GM19452 (cell line): Measurements from ENCODE around the gene HHATL.
"Not testable (repeated sequence)": the region's sequence is repeated elsewhere in the genome, so short reads cannot be mapped to it uniquely, and the experiment has no call there.

Source experiments
- ATAC-seq: cut with Tn5 transposase; IDR thresholded peaks from one replicate; pipeline ENCODE4 v1.9.1; 2021; ENCODE audit not compliant: unreplicated experiment

The HHATL gene

DNA sequence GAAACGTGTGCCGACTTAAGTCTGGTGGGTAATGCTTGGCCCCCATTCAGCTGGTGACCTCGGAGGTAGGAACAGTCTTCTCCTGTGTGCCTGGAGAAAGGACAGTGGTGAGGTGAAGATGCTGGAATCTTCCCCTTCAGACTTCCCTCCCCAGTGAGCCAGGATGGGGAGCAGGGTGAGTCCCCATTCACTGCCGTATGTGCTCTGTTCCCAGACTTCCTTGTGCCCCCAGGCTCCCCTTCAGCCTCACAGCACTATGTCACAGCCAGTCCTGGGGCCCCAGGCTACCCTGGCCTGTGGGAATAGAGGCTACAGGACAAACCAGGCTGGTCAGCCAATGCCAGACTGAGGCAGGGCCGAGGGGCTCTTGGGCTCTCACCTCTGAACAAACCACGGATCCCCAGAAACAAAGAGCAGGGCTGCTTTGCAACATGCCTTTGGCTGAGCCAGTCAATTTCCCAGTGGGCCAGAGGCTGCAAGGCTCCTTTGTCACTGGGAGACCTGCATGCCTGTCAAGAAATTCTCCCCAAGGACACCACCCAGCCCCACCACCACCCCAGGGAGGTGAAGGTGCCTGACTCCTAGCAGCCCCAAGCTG, 31.8 kb upstream of the HHATL start:
- ATAC-seq, result no peak

DNA sequence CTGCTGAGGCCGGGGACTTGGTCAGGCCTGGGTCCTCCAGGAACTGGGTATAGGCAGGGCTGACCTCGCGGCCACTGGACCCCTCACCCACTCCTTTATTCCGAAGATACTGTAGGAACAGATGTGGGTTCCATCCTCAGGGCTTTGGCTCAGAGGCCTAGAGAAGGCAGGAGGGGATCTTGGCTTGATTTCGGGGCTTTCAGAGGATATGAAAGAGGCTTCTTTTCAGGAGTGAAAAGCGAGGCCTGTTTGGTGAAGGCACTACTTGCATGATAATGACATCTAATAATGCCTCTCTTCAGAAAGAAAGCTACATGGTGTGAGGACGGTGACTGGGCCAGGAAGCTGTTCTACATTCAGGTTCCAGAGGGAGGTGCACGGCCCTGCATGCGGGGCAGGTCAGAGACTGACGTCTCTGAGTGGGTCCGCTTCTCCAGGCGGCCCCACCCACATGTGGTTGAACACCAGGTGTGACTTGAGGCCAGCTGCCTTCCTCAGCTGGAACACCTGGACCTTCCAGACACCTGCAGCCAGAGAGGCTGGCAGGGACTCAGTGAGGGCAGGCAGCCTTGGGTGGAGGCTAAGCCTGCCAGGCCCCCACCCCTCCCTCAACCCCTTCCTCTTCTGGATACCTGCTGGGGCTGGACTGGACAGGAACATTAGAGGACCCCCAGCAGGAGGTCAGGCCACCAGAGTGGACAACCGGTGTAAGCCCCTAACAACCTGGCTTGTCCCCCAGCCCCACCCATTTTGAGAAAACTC, 31.1 kb upstream of the HHATL start:
- ATAC-seq, result no peak

DNA sequence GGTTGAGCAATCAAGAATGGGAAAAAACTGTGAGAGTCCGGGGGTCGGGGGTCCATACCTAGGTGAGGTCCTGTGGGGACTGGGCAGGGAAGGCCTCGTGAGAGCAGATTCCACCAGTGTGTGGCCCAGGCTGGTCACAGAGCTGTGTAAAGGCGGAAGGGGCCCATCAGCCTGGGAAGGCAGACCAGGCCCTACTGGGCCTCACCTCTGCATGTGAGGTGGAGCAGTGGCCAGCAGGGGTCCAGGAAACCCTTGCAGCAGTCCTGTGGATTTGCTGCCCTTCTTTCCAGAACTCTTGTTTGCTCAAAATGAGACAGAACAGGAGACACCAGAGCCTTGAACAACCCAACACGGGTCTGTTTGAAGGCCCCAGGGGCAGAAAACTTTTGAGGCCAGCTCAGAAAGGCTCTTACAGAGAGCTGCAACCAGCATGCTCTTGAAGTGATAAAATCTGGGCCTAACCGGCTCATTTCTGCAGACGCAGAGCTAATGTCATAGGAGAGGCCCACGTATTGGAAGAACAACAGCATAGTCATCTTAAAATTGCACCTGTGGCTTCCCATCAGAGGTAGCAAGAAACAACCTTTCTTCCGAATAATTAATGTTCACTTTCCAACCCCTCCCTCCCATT, 30.3 kb upstream of the HHATL start:
- ATAC-seq, result no peak

DNA sequence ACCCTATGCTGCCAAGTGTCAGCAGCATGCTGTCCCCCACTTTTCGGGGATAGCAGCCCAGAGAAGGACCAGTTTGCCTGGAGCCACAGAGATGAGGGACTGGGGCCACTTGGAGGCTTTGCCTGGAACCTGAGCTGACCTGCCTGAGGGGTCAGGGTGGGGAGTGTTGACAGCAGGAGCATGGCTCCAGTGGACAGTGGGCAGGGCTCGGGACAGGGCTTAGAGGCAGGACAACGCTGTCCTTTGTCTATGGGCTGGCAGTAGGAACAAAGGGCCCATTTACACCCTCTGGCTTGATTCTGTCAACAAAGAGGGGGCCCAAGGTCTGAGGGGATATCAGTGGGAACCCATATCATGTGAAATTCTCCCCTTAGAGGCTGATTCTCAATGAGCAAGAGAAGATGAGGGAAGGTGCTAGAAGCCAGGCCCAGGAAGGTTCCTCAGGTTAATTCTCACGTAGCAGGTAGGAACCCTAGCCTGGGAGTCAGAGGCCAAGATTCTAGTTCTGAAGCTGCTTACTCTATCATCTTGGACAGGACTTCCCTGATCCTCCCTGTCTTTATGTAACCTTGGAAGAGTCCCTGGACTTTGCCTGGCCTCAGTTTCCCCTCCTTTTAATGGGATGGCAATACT, 29.7 kb upstream of the HHATL start:
- no peak for ATAC-seq

DNA sequence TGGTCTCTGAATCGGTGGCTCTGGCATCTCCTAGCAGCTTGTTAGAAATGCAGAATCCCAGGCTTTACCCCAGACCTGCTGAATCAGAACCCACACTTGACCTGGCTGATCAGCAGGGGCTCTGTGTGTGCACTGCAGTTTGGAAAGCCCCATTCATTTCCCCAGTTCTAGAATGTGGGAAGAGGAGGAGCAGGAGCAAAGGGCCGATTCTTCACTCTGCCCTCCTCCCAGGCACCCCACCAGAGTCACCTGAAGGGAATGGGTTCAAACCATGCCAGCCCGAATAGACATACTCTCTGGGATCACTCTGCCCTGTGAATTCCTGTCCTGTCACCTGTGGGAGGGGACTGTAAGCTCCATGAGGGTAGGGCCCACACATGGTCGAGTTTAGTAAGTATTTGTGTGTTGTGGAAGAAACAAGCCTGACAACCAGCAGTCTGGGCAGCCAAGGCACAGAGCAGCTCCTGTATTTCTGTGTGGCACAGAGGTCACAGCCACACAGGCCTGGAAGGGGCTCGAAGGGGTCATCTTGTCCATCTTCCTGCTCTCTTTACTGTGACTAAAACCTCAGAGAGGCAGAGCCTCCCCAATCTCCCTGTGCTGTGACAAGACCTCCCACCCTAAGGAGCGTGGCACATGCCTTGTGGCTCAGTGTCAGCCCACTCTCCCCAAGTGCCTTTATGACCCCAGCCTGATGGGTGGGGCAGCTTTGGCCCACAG, 29.0 kb upstream of the HHATL start:
- no peak for ATAC-seq

DNA sequence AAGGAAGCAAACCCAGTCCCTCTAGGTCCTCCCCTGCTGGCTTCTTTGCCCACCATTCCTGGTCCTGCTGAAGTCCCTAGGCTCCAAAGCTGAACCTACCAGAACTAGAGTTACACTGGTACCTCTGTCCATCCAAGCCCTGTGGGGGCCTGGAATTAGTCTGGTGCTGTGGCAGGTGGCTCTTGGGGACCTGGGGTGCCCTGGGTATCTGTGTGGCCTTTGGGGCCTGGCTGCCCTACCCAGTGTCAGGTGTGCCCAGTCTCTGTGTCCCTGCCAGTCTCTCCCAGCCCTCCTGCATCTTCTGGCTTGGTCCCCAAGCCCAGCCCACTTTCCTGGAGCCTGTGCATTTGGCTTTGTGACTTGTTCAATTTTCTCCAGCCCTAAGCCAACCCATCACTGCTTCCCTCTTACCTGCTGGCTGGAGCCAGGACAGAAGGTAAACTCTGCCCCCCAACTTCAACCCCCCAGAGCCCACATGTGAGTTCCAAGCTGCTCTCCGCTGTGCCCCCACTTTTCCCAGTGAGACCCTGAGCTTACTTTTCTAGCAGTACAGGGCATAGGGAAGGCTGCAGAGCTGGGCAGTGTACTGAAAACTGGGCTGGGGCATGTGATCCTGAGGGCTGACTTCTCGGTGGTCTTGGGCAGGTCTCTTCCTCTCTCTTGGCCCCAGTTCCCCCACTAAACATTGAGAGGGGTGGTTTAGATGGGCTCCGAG, 28.3 kb upstream of the HHATL start:
- ATAC-seq, result no peak

DNA sequence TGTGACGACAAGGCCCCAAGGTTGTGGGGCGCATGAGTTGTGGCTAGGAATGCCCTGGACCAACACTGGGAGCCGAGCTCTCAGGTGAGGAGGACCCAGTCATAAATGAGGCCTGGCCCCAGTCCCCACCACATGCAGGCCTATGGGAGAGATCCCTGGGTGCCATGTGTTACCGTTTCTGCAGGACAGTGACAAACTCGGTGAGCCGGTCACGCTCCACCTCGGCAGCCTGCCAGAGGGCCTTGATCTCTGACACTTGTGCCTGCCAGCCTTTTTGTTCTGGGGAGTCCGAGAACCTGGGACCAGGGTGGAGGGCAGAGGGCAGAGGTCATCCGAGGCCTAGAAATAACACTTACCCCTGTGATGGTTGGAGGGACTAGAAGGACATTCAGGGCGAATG, 27.7 kb upstream of the HHATL start:
- no peak for ATAC-seq

DNA sequence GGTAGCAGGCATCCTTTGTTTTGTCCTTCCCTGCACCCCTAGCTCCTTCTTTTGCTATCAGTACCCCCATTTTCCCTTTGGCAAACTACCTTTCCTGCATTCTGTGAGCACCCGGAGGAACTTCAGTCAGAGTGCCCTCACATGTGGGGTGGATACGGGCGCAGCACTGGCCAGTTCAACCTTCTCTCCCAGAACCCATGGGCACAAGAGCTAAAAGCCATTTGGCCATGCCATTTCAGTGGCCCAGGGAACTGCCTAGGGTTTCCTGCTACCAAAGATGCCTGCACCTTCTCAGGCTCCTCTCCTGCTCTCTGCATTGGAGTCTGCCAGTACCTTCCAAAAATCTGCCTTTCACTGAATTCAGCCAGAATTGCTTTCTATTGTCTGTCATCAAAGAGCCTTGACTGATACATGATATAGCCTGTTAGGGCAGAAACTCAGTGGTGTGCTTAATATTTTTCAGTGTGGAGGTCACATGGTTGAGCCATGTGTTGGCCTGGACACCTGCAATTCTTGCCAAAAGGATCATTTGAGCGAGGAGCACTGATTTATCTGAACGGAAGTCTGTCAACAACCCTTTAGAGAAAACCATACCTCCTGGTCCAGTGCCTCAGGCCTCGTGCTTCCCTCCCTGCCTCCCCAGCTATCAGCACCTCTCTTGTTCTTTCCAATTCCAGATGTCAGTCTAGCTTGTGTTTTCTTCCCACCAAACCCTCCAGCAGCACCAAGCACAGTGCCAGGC, 27.0 kb upstream of the HHATL start:
- no peak for ATAC-seq

DNA sequence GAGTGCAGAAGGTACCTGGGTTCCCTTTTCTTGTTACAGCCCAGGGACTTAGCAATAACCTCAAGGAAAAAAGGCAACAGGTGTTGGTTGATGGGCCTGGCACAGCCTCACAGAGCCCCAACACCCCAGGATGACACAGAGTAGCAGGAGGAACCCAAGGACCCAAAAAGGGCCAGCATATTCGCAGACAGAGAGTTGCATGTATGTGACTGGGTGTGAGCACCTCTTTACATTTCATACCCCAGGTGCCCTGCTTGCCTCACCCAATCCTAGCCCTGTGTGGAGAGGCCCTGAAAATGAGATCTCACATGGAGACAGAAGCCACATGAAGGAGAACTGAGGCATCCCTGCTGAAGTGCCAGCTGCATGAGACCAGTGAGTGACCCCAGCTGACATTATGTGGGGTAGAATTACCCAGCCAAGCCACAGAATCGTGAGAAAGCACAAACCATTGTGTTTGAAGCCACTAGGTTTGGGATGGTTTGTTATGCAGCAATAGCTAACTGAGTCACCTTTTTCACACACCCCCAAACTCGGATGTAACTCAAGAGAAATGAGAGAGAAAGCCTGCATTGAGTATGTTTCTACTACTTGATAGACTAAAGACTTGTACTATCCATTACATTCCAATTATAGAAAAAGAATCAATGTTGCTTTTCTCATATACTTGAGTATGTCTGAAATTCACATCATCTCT, 26.2 kb upstream of the HHATL start:
- no peak for ATAC-seq

DNA sequence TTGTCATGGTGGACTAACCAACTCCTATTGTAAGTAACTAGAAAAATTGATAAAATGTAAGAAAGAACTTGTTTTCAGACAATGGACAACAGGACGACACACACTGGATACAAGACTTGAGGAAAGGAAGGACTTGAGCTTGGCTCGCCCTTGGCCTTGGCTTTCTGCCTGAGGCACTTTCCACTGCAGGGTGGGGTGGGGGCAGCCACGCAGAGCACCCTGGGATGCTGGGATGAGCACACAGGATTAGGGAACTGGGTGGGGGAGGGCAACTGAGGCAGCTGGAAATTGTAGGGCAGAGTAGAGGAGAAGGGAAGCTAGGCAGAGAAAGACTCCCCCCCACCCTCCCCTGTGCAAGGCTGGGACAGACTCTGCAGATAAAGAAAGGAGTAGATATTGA, 25.5 kb upstream of the HHATL start:
- no peak for ATAC-seq

DNA sequence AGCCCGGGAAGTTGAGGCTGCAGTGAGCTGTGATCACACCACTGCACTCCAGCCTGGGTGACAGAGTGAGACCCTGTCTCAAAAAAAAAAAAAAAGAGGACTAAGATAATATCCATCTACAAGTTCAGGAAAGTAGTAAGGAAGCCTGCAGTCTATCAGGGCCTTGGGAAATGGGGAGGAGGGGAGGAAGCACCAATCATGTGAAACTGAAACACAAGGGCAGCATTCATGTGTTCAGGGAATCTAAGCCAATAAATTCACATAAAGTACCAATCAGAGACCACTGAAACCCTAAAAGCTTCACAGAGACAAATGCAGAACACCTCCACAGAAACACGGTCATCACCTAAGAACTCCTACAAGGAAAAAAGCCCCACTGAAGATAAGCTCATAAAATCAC, 22.9 kb upstream of the HHATL start:
- ATAC-seq, result no peak

DNA sequence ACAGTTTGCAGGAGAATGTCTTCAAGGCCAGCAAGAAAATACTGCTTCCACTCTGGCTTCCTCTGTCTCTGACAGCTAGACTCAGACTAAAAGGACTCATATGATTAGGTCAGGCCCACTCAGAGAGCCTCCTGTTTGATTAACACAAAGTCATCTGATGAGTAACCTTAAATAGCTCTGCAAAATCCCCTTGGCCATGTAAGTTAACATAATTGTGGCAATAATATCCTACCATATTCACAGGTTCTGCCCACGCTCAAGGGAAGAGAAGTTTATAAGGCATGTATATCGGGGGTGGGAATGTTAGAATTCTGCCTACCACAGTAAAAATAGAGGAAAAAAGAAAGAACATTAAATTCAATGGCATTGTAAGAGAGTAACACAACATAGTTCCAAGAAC, 20.6 kb upstream of the HHATL start:
- no peak for ATAC-seq

DNA sequence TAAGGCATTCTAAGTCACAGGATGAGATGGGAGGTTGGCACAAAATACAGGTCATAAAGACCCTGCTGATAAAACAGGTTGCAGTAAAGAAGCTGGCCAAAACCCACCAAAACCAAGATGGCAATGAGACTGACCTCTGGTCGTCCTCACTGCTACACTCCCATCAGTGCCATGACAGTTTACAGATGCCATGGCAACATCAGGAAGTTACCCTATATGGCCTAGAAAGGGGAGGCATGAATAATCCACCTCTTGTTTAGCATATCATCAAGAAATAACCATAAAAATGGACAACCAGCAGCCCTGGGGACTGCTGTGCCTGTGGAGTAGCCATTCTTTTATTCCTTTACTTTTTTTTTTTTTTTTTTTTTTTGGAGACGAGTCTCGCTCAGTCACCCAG, 19.8 kb upstream of the HHATL start:
- ATAC-seq, result not testable (repeated sequence)

DNA sequence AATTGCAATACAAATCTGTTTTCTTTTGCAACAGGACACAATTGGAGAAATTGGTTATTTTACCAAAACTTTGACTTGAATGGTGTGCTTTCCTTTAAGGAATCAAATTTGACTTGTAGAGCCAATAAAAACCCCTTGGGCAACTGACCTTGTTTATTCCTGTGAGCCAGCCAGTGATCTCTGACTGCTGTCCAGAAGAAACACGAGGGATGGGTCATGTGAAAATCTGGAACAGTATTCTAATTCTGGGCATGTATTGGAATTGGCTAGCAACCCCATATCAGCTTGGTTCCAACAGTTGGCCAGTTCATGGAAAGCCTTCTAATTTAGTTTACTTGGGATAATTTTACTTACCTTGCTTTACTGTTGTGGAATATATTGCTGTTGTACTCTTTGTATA, 19.1 kb upstream of the HHATL start:
- ATAC-seq, result no peak

DNA sequence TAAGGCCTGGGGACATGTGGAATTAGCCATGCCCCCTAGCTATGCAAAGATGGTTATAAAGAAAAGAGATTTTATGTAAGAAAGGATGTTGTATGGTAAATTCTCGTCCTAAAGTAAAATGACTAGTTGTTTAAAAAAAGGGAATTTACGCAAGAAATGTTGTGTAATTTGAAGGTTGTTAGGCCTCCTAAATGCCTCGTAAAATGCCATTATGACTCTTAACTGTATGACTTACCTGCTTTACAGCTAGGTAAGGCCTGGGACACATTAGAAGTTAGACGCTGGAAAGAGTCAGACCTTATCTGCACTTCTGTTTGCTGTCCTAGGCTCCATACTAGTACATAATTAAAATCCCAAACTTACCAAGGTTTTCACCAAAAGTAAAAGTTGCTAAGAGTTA, 17.5 kb upstream of the HHATL start:
- no peak for ATAC-seq

DNA sequence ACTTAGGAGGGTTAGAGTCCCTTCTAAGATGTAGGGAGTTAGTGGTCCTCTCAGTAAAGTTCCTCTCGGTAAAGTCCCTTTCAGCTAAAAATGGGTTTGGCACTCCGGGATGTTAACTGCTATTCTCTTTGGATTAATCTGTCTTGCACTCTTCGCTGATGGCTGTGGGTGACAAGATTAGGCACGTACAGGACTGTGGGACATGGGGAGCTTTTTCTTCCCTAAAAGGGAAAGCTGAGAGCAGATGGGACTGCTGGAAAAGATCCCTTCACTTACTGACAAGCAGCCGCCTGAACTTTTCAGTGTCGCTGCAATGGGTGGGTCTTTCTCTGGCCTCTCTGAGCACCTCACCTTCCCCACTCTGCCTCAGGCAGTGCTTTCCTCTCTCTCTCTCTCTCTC, 16.4 kb upstream of the HHATL start:
- no peak for ATAC-seq

DNA sequence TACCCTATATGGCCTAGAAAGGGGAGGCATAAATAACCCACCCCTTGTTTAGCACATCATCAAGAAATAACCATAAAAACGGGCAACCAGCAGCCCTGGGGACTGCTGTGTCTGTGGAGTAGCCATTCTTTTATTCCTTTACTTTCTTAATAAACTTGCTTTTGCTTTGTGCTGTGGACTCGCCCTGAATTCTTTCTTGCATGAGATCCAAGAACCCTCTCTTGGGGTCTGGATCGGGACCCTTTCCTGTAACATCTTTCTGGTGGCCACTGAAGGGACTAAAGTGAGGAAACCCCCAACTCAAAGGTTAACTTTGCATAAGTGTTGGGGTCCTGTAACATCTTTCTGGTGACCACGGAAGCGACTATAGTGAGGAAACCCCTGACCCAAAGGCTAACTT, 15.7 kb upstream of the HHATL start:
- no peak for ATAC-seq

DNA sequence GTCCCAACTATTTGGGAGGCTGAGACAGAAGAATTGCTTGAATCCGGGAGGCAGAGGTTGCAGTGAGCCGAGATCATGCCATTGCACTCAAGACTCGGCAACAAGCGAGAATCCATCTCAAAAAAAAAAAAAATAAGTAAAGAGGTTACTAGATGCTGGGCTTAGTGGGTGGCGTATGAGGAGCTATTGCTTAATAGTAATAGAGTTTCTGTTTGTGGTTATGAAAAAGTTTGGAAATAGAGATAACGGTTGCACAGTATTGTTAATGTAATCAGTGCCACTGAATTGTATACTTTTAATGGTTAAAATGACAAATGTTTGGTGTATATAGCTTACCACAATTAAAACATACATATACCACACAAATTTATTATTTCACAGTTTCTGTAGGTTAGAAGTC, 14.7 kb upstream of the HHATL start:
- no peak for ATAC-seq

DNA sequence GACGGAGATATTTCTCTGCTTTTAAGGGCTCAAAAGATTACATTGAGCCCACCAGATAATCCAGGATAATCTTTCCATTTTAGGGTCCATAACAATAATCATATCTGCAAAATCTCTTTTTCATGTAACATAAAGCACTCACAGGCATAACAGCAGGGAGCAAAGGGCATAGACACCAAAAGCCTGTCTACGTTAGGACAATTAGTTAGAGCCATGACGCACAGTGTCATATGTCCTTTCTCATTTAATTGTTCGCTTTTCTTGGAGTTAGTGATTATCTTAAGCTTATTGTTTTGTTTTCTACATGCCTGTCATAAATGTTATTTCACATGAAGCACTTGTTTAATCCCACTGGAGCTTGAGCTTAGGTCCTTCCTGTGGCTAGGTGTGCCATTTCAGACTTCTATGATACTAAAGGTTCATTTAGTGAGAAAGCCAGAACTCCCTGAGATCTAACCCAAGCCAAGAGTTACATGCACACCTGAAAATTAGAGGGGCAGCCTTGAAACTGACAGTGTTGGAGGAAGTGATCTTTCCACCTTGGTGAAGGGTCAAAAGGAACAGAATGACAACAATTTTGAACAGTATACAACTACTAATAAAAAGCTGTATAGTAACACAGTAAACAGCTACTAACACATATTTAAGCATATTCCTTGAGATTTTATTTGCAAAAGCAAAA, 11.7 kb upstream of the HHATL start:
- no peak for ATAC-seq
